ENCODE measurements around the gene MOB3B.

MOB3B gene

GRCh38 chr9:27440888-27441740 lies 88.5 kb downstream of the MOB3B start:
- no peak overlapping the region for H3K4me3 ChIP-seq (ENCODE audit: low read length)
- DNase-seq (ENCODE audit: low read depth), result no peak
- TF ChIP-seq, protein P1, sequence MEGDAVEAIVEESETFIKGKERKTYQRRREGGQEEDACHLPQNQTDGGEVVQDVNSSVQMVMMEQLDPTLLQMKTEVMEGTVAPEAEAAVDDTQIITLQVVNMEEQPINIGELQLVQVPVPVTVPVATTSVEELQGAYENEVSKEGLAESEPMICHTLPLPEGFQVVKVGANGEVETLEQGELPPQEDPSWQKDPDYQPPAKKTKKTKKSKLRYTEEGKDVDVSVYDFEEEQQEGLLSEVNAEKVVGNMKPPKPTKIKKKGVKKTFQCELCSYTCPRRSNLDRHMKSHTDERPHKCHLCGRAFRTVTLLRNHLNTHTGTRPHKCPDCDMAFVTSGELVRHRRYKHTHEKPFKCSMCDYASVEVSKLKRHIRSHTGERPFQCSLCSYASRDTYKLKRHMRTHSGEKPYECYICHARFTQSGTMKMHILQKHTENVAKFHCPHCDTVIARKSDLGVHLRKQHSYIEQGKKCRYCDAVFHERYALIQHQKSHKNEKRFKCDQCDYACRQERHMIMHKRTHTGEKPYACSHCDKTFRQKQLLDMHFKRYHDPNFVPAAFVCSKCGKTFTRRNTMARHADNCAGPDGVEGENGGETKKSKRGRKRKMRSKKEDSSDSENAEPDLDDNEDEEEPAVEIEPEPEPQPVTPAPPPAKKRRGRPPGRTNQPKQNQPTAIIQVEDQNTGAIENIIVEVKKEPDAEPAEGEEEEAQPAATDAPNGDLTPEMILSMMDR (conservative IDR thresholded peaks at IDR 0.05; ENCODE audit: low read length), result no peak

GRCh38 chr9:27438522-27438921 lies 91.1 kb downstream of the MOB3B start:
- no peak for DNase-seq (ENCODE audit: low read depth)
- TF ChIP-seq, protein P1 (conservative IDR thresholded peaks at IDR 0.05; ENCODE audit: low read length), result no peak
- H3K4me3 ChIP-seq (ENCODE audit: low read length), result no peak overlapping the region

DNA sequence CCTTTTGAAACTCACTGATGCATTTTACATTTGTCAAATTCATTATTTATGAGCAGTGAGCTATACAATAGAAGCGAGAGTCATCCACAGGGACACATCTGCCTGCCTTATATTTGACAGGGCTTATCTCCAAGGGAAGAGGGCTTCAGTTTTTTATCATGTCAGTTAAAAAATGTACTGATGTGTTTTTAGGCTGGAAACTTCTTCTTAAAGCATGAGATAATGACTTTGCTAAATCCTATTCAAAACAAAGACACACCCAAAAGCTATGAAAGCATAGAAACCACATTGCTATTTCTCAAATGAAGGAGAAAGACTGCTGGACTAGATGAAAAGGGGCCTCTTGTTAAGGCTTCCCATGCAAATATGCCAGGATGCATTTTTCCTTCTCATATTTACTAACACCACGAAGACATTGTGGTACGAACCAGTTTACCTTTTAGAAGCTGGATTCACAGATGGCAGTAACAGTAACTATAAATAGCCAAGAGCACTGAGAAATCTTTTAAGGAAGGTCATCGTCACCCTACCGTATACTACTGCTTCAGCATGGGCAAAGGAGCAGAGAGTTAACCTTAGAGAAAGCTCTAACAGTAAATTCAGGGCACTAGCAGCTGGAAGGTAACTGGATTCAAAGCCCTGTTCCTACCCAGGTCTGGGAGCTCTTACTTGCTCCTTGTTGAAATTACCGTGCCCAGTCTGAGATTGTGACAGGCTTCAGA lies 91.8 kb downstream of the MOB3B start:
- H3K4me3 ChIP-seq (ENCODE audit: low read length), result no peak overlapping the region
- DNase-seq (ENCODE audit: low read depth), result peak; percentile 60
- TF ChIP-seq, protein P1 (conservative IDR thresholded peaks at IDR 0.05; ENCODE audit: low read length), result no peak

- TF ChIP-seq, protein P1 (conservative IDR thresholded peaks at IDR 0.05; ENCODE audit: low read length), result no peak
- peak; percentile 65 for DNase-seq (ENCODE audit: low read depth)
- no peak overlapping the region for H3K4me3 ChIP-seq (ENCODE audit: low read length)
Measured at GRCh38 chr9:27436234-27436633, 93.4 kb downstream of the MOB3B start.

GRCh38 chr9:27433631-27434325 lies 95.8 kb downstream of the MOB3B start:
- no peak overlapping the region for H3K4me3 ChIP-seq (ENCODE audit: low read length)
- no peak for DNase-seq (ENCODE audit: low read depth)
- TF ChIP-seq, protein P1 (conservative IDR thresholded peaks at IDR 0.05; ENCODE audit: low read length), result no peak

DNA sequence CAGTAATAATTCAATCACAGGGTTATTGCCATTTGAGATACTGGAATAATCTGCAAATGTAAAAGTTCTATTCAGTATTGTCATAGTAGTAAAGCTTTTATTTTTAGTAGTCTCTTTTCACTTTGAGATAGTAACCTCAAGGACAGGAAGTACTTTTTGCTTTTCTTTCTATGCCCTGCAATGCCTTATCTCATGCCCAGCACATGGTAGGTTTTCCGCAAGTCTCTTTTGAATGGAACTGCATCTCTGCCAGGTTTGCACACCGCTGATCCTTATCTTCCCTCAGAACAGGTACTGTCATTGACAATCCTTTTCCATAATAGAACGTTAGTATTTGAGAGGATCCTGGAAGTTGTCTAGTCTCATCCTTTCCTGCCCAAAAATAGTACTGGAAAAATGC lies 97.3 kb downstream of the MOB3B start:
- TF ChIP-seq, protein P1 (conservative IDR thresholded peaks at IDR 0.05; ENCODE audit: low read length), result no peak
- no peak overlapping the region for H3K4me3 ChIP-seq (ENCODE audit: low read length)
- no peak for DNase-seq (ENCODE audit: low read depth)

Measured in AG10803 (cell line).